ENCODE results near the gene PRPF8.

Gene PRPF8

GRCh38 chr17:1624650-1625049, 60.0 kb downstream of the PRPF8 start:
- DNase-seq = no peak

DNA sequence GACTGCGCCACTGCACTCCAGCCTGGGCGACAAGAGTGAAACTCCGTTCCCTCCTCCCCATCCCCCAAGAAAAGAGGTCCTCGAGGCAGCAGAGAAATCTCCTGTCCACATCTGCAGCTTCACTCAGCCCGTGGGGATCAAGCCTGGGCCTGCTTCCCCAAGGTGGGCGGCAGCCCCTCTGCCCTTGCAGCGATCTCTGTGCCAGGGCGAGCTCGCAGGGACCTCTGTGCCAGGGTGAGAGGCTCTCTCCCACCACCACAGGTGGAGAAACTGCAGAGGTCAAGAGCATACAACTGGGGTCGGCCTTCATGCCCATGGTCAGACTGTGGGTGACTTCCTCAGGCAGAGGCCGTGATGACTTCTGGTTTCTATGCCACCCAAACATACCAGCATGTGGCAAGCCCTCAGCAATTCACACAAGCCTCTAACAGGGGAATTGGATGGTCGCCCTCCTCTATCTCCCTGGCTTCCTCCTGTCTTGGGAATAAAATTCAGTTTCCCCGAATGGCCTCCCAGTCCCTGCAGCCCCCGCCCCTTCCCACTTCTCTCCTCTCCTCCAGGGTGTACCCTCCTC, 61.5 kb downstream of the PRPF8 start:
- DNase-seq = no peak

DNA sequence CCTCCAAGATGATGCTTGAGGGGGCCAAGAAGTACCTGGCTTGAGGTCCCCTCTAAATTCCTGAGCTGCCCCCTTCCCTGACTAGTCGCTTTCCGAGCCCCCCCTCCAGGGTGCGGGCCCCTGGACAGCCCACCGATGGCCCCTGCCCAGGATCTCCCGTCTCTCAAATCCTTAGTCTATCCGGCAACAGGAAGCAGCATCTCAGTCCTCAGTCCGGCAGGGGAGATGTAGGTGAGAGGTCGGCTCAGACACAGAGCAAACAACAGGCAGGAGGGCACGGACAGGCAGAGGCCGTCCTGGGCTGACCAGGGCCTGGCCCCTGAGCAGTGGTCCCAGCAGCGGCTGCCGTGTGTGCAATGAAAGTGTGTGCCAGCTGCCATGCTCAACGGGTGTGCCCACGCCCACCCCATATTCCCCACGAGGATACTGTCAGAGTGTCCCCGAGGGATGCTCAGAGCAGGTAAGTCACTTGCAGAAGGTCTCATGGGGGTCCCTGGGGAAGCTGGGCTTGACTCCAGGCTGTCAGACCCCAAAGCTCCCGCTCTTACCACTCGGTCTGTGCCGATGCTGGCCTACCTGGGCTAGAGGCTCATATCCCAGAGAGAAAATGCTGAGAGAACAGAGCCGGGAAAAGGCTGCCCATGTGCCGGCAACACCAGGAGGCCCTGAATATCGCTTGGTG, 63.3 kb downstream of the PRPF8 start:
- no peak for DNase-seq

DNA sequence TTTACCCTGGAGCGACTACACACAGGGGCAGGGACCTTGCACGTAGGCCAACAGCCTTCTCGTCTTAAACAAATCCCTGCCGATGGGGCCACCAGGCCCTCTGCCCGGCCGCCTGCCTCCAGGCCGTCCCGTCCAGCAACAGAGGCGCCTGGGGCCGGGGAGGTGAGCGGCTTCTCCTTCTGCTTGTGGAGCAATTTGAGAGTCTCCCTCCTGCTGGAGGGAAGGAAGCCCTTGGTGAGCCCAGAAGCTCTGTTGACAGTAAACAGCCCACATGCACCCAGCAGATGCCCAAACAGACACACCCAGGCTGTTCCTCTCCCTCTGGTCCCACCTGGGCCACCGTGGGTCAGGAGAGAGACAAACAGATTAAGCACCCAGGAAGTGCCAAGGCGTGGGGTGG, 64.2 kb downstream of the PRPF8 start:
- no peak for DNase-seq

GRCh38 chr17:1617620-1618174, 67.0 kb downstream of the PRPF8 start:
- DNase-seq = no peak

DNA sequence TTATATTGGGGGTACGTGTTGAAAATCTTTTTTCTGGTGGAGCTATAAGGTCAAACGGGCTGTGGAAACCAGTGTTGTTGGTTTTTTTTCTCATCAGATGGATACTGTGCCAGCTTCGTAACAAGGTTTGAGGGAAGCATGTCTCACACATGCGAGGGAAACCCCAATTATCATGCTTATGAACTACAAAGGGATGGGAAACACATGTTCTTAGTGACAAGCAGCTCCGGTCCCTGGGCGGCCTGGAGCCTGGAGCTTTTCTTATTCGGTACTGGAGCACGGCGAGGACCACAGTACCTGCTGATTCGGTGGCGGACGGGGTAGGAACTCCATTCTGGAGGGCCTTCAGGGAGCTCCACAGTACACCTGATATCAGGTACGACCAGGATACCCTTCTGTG, 68.6 kb downstream of the PRPF8 start:
- DNase-seq = no peak

DNA sequence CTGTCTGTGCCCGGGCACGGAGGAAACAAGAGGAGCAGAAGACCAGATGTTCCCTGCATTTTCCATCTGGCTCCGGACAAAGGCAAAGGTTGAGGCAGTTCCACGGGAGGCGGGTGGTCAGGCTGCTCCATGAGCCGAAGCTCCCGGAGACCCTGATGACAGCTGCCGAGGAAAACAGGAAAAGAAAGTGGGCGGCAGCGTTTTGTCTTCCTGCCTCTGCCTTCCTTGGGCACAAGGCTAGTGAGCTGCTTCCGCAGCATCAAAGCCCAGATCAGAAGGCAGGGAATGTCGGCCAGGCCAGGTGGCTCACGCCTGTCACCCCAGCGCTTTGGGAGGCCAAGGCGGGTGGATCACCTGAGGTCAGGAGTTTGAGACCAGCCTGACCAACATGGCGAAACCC, 72.3 kb downstream of the PRPF8 start:
- DNase-seq = no peak

- DNase-seq = no peak
These were observed 73.0 kb downstream of the PRPF8 start for GRCh38 chr17:1611715-1612114.

DNA sequence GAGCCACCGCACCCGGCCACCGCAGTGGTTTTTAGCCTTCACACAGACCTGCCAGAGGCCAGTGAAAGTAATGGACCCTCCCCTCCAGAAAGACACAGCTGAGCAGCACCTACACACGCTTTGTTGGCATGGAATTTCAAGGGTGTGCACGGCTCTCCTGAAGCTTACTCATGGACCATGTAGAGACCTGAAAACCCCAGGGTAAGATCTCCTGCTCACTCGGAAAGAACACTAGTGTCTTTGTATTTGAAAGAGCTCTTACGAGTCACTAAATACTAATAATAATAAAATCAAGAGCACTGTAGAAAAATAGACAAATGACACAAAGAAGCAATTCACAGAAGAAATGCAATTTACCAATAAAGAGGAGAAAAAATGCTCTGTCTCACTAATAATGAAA, 76.0 kb downstream of the PRPF8 start:
- no peak for DNase-seq

- DNase-seq = no peak
These were observed 76.7 kb downstream of the PRPF8 start for GRCh38 chr17:1607971-1608320.

DNA sequence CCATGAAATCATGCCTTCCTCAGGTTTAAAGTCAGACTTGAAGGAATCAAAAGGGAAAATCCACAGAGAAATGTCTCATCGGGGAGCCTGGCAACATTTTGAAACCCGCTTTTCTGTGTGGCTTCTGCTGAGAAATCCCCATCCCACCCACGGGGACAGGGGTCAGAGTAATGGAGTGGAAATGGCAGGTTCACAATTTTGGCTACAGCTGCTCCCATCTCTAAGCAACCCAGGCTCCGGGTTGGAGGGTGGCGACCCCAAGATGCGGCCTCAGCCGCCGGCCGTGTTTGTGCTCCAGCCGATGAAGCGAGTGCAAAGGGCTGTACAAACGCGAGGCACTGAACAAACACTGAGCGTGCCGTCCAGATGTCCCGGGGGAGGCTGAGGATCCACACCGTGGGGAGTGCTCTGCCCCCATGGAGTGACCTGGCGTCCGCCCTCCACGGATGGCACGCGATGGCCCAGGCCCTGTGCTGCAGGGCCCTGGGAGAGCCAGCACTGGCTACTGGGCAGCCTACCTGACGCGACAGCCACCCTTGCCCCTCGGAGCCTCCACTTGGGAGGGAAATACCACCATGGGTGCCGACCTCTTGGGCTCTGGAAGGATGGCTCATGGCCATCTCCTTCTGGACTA, 78.2 kb downstream of the PRPF8 start:
- no peak for DNase-seq

DNA sequence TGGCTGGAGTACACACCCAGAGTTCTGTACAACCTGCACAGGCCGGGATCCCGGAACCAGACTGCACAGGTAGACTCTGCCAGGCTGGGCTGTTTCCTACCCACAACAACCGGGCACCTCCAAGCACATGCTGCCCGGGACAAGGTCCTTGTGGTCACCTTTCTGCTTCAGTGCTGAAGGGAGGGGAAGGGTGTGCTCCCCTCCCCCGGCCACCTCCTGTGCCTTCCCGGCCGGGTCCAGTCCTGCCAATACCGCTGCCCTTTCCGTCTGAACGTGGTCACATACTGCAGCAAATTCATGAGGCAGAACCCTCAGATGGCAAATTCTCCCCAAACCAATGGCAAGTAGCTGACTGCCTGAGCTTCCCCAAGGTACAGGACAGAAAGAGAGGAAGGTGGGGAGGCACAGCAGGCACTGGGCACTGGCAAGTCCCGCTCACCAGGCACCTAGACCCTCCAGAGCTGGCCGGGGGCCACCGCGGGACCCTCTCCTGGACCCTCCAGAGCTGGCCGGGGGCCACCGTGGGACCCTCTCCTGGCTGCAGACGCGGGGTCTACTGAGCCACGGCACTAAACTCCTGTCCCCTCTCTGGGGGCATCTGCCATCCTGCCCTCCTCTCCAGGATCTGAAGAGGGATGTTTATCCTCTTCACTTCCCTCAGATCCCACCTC, 78.9 kb downstream of the PRPF8 start:
- no peak for DNase-seq

GRCh38 chr17:1604831-1605528, 79.7 kb downstream of the PRPF8 start:
- DNase-seq = no peak

DNA sequence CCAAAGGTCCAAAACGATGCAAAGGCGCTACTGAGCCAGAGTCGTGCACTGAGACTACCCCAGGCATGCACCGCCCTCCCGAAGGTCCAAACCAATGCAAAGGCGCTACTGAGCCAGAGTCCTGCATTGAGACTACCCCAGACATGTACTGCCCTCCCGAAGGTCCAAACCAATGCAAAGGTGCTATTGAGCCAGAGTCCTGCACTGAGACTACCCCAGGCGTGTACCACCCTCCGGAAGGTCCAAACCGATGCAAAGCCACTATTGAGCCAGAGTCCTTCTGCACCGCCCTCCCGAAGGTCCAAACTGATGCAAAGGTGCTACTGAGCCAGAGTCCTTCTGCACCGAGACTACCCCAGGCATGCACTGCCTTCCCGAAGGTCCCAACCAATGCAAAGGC, 83.1 kb downstream of the PRPF8 start:
- DNase-seq = no peak
